ACHN (cell line): Measurements from ENCODE around the gene PPP5C.
"Not testable (repeated sequence)": the region's sequence is repeated elsewhere in the genome, so short reads cannot be mapped to it uniquely, and the experiment has no call there.

Source experiments
- DNase-seq: peaks from one replicate; pipeline ENCODE4 v3.0.0-alpha.2; 2015
- in situ Hi-C: cut with HindIII; loops from 2 replicates; pipeline ENCODE4 v1.10.0; 2017; ENCODE audit warnings: low sequenced_read_pairs, low pct_ligation_motif_present, low pct_unique_long_range_greater_than_20kb

The PPP5C gene

DNA sequence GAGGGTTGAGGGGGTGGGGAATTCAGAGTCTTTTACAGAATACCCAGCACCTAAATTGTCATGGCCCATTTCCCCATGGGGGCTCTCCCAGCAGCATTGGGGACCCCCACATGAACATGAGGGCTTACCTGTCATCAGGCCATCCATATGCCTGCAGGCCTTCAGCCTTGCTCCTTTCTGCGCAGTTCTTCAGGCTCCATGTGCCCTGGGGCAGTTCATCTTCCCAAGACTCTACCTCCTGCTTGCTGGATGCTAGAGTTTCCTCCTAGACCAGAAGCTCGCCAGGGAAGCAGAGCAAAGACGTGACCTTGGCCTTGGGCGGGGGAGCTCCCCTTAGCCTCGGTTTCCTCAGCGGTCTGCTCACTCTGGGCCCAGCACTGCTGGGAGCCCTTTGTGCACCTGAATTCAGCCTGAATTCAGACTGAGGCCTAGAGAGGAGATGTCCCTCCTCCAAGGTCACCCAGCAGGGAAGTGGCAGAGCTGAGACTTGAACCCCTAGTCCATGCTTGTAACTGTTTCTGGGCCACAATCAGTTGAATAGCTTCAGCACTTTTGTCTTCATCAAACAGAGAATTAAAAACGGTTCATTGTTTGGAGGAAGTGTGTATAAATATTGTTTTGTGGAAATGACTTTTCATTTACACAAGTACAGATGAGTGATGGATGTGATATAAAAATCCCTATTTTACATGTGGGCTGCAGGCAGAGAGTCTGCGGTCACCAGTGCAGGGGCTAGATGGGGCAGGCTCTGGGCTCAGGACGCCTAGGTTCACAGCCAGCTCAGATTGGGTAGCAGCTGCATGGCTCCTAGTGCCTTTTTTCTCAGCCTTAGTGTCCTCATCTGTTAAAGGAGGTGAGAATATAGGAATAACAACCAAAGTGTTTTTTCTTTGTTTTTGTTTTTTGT, 9.5 kb downstream of the PPP5C start:
- in situ Hi-C loops, result no loop called here
- DNase-seq, result no peak

DNA sequence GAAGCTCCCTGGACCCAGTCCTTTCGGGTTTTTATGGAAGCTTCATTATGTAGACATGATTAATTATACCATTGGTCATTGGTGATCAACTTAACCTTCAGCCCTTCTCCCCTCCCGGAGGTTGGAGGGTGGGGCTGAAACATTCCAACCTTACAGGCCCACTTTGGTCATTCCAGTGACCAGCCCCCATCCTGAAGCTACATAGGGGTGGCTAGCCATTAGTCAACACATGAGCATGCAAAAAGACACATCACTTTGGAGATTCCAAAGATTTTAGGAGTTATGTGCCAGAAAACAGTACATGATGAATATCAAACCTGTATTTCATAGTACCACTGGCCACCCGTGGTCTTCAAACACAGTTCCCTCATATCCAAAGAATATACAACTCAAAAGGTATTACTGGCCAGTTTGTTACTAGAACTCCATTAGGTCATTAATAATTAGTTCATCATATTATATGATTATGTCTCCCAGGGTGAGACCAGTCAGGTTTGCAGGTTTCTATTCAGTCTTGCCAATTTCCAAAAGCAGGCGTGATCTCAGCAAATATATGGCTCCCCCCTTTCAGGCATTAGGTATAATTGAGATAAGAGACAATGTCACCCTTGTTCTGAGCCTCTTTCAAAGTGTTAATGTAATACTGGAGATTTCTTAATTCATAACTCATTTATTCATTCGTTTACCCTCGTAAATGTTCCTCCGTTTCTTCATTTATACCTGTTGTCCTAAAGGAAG, 11.1 kb downstream of the PPP5C start:
- DNase-seq, result no peak
- in situ Hi-C loops, result no loop called here

DNA sequence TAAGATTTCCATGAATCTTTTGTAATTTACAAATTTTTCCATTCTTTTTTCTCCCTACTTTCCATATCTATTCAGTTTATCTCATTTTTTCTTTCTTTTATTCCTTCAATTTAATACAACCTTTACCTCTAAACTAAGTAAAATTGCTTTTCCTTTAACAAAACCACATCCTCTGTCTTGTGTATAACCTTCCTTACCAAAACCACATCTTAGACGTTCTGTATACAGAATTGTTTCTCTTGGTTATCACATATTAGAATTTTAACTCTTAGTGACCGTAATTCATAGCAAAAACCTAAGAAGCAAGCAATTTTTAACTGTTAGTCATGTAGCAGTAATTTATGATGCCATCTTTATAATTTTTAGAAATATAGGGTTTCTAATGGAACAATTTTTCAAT, 15.0 kb downstream of the PPP5C start:
- in situ Hi-C loops, result no loop called here
- no peak for DNase-seq

DNA sequence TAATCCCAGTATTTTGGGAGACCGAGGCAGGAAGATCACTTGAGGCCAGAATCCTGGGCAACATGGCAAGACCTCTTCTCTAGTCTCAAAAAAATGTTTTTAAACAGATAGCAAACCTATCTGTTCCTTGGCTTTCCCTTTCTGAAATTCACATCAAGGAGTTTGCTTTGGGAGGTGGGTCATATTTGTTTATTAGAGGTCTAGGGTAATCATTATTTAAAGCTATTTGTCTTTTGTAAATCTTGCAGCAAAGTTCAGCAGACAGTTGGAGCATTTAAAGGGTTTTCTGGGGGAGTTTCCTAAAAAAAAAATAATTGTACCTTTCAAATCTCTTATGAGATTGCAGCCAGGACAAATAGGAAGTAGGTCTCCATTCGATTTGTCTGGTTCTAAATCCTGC, 17.5 kb downstream of the PPP5C start:
- DNase-seq, result no peak
- in situ Hi-C loops, result no loop called here

DNA sequence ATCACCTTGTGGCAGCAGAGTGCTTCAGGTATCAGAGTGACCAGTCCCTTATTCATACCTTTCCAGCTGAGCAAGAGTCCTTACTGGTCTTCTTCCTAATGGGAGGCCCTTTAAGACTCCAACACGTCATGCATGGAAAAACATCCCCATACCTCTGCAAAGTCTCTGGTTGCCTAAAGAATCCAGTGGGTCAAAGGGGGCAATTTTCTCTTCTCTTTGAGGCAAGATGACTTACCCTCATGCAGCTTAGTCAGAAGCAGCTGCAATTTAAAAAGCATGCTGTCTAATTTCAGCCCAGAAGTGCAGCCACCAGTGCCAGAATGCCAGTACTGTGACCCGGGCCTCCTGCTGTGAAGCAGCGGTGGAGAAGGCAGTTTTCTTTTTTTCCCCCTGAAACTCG, 18.7 kb downstream of the PPP5C start:
- in situ Hi-C loops, result no loop called here
- no peak for DNase-seq

DNA sequence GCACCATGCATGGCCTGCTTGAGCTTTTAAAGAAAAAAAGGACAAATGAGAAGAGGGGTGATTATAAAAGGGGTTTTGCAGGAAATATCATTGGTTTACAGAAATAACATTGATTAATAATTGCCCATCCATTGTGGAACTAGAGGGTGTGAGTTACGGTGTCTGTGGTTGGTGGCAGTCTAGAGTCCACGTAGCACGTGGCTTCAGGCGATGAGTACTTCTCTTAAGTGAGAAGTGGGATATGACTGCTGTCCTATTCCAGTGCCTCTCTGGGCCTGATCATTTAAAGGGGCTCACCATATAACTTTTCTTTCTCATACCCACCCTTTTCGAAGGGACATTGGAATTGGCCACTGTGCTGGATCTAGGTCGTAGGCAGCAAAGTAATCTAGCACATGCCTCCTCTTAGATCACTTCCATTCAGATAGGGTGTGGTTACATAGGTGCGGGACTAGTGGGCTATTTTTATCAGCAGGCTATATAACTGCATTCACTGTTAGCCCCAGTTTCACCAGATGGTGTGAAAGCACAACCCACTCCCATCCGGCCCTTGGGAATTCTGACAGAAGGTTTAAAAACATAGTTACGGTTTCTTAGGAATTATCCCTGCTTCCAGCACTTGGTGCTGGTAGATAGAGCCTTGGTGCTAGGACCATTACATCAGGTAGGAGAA, 19.9 kb downstream of the PPP5C start:
- no peak for DNase-seq
- in situ Hi-C loops, result no loop called here

DNA sequence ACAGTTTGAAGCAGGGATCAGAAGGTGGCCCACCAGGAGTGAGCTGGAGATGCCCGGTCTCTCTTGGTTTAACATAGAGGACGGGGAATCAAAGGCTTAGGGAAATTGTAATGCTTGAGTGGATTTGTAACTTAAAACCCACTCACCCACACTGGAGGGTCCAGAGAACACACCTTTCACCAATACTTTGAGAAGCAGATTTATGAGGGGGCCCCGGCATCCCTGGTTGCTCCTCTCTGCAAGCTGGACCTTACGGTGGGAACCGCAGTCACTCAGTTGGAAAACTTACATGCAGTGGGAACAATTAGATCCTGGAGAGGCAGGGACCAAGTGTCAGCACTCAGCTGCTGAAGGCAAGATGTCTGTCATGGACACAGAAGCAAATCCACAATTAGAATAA, 20.5 kb downstream of the PPP5C start:
- DNase-seq, result no peak
- in situ Hi-C loops, result no loop called here

DNA sequence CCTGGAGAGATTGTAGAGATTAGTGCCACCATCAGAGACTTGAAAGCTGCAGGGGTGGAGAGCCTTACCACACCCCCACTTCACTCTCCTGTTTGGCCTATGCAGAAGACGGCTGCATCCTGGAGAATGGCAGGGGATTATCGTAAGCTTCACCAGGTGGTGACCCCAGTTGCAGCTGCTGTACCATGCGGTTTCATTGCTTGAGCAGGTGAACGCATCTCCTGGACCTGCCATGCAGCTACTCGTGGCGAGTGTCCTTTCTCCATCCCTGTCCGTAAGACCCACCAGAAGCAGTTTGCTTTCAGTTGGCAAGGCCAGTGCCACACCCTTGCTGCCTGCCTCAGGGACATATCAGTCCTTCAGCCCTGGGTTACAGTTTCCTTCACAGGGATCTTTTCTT, 21.2 kb downstream of the PPP5C start:
- in situ Hi-C loops, result no loop called here

DNA sequence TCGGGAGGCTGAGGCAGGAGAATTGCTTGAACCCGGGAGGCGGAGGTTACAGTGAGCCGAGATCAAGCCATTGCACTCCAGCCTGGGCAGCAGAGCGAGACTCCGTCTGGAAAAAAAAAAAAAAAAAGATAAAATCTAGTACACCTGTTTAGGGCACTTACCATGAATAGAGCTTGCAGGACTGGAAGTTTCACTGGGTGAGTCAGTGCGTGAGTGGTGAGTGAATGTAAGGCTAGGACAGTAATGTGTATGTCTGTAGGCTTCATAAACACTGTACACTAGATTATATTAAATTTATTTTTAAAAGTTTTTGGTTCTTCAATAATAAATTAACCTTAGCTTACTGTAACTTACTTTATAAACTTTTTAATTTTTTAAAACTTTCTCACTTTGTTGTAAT, 22.9 kb downstream of the PPP5C start:
- in situ Hi-C loops, result no loop called here
- no peak for DNase-seq

More for the DNA sequence above, 21.2 kb downstream of the PPP5C start:
- no peak for DNase-seq

DNA sequence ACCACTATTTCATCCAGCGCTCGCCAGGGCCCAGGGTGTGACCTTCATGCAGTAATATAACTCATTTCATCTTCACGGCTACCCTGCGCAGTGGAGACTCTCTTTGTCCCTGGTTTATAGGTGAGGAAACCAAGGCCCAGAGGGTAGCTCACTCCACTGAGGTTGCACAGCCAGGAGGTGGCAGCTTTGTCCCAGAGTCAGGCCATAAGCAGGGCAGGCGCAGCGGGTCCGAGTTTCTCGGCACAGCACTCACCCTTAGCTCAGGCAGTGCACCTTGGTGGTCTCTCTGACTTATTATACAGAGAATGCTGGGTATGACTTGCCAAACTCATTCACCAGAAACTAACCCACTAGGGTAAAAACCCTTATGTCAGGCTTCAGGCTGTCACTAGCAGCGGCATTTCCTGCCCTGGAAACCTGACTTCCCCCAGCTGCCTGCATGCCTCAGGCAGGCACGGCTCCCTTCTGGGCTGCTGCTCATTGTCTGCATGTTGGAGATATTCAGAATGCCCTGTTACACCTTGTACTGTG, 24.5 kb downstream of the PPP5C start:
- no peak for DNase-seq
- in situ Hi-C loops, result no loop called here

DNA sequence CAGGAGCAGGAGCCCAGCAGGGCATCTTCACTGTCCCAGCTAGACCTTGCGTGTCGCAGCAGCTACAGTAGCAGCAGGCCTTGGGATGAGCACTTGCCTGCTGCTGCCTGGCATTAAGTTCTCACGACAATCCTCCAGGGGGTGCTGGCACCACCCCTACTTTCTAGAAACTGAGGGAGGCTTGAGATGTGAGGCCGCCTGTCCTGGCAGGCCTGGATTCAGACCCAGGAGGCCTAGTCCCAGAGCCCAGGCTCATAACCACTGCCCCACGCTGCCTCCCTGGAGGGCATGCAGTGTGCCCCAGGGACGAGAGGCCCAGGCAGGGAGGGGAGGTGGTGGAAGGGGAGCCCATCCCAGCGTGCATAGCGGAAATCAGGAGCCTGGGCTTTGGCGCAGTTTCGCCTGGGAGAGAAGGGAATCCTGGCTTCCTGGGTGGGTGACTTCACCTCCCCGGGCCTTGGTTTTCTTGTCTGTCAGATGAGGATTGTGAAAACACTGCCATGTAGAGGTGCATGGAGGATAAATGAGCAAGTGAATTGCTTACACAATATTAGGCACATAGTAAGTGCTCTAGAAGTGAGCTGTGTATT, 26.1 kb downstream of the PPP5C start:
- DNase-seq, result peak; percentile 66
- in situ Hi-C loops, result no loop called here

DNA sequence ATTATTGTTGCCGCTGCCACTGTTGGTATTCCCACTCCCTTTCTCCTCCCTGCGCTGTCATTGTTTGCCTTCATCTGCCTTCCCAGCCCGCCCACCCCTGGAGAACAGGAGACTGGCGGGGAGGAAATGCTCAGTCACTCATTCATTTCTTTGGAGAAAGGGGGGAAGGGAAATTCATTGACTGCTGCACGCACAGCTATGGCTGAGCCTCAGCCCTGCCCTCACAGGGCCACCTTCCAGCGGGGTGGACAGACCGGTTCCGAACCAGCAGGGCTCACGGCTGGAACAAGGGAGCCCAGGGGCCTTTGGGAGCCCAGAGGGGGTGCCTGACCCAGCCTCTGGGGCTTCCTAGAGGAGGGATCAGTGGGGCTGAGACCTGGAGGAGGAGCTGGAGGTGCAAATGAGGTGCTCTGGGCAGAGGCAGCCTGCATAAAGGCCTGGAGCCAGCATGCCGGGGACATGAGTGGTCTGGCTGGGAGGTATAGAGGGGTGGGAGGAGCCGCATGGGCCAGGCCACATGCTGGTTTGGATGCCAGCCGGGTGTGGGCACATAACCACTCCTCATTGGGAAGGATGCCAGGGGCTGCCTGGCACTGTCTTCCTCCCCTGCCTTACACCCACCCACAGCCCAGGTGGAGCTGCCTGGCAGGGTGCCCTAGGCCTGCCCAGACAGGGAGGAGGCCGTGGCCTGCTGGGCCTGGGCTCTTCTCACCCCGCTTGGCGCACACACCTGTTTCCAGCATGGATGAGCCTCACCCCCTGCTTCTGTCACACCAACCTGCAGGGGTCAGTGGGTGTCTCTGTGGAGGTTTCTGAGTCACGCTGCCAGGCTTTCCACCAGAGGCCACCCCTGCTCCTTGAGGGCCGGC, 26.8 kb downstream of the PPP5C start:
- in situ Hi-C loops, result no loop called here
- peak; percentile 92 for DNase-seq

DNA sequence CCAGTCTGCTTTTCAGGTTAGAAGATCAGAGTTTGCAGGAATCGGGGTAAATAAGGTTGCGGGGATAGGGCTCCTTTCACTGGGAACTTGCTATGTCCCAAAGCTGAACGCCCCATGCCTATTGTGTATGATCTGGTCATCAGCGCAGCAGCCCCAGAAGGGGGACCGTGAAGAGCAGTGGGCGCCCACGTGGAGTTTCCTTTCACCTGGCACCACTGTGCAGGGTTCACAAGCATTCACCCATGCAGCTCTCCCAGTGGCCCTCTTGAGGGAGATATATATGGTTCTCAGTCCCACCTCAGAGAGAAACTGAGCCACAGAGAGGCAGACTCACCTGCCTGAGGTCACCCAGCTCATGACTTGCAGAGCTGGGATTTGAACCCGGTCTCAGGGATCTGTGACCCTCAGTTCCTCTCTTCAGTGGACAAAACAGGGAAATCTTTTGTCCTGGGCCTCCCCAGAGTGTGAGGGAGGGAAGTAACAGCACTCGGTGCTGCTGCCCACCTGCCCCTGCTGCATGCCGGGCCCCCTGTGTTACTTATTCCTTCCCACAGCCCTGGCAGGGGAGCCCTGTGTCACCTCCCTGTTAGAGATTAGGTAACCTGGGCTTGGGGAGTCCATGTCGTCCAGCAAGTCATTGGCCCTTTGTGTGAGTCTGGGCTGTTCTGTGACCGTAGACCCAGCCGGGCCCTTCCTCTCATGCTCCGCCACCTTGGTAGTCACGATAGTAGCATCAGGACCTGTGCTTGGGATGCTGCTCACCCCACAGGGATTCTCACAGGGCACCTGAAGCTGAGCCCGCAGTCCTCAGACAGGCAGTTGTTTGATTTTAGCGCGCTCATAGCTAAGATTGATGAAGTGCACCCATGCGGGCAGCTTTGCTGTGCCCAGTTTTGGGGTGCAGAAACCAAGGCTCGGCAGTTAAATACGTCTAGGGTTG, 27.9 kb downstream of the PPP5C start:
- in situ Hi-C loops, result no loop called here
- DNase-seq, result no peak

DNA sequence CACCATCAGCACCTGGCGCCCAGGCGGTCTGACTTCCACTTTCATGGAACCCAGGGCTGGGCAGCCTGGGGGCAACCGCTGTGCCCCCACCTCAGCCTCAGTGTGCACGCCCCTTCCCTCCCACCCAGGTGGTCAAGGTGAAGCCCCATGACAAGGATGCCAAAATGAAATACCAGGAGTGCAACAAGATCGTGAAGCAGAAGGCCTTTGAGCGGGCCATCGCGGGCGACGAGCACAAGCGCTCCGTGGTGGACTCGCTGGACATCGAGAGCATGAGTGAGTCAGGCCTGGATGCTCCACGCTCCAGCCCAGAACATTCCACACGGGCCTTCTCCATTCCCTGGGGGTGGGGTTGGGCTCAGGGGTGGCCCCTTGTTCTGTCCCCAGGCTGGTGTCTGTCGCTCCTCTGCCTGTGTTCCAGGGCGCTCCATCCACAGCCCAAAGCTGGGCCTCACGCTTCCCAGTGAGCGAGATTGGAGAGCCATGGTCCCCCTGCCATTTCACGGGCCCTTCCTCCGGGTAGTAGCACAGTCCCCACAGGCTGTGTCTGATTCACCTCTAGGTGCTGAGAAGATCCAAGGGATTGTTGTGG, 28.7 kb downstream of the PPP5C start:
- in situ Hi-C loops, DNase-seq: not testable (repeated sequence)

DNA sequence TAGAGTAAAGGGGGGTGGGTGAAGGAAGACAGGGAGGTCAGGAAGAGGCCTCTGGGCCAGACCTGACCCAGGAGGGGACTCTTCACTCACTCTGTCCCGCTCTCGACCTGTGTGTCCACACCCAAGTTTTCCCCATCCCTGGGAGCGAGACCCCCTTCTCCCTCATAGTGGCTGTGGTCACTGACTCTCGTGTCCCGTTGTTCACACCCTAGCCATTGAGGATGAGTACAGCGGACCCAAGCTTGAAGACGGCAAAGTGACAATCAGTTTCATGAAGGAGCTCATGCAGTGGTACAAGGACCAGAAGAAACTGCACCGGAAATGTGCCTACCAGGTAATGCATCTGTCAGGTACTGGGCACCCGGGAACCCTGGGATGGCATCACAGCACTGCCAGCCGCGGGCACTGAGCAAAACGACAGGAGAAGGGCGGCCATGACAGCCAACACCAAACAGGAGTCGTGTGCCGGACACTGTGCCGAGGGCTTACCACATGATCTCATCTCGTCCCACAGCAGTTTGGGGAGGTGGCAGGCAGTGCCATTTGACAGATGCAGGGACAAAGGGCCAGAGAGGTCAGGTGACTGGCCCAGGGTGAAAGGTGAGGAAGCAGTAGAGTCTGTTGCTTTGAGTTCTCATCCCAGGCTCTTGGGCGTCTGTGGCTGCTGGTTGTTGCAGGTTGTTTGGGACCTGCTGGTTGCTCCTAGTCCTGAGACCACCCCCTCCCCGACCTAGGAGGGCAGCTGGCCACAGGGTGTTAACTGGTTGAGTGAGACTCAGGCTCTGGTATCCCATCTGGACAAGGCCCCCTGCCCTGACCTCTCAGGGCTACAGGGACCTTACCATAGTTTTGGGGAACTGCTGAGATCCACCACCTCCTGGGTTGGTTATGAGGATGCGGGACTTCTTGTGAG, 29.6 kb downstream of the PPP5C start:
- in situ Hi-C loops, result no loop called here
- DNase-seq, result no peak

DNA sequence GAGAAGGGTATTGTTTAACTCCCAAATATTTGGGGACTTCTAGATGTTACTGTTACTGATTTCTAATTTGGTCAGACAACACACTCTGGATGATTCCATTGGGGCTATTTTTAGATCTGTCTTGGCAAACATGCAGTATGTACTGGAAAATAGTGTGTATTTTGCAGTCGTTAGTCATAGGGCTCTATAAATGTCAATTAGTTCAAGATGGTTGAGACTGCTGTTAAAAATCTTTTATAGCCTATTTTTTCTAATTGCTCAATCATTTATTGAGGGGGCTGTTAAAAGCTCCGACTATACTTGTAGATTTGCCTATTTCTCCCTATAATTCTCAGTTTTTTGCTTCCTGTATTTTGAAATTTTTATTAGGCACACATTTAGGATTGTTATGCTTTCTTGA, 31.4 kb downstream of the PPP5C start:
- in situ Hi-C loops, result no loop called here
- DNase-seq, result no peak
